HUES64 (cell line): ENCODE data around the gene TNFSF8.

Experiments
- H3K27ac ChIP-seq: 2 replicates; pipeline ENCODE4 v1.7.0; 2013; ENCODE audit warnings: low read depth, low read length, inconsistent platforms
- H3K27me3 ChIP-seq: 2 replicates; pipeline ENCODE4 v1.6.1; 2013; ENCODE audit warnings: mild to moderate bottlenecking, low read length; ENCODE audit not compliant: insufficient read depth
- H3K36me3 ChIP-seq: 2 replicates; pipeline ENCODE4 v1.6.1; 2013; ENCODE audit warnings: mild to moderate bottlenecking, low read length; ENCODE audit not compliant: insufficient read depth
- H3K4me1 ChIP-seq: 2 replicates; pipeline ENCODE4 v1.6.1; 2013; ENCODE audit warnings: mild to moderate bottlenecking, low read length, moderate library complexity; ENCODE audit not compliant: insufficient read depth
- H3K4me3 ChIP-seq: 2 replicates; pipeline ENCODE4 v1.5.1; 2013; ENCODE audit warnings: mild to moderate bottlenecking, low read length, moderate library complexity
- H3K9ac ChIP-seq: 2 replicates; pipeline ENCODE4 v1.6.1; 2013; ENCODE audit warnings: mild to moderate bottlenecking, low read depth, low read length
- H3K9me3 ChIP-seq: 2 replicates; pipeline ENCODE4 v1.6.1; 2013; ENCODE audit warnings: low read depth, low read length; ENCODE audit not compliant: insufficient read depth
- WGBS: fragments of 150-250, 120-280 bp; methylation state at CpG from one replicate; pipeline ENCODE4 v1.1.7; 2013; ENCODE audit warnings: missing lambda C conversion rate; 5-methylcytosine and 5-hydroxymethylcytosine counted together

Gene TNFSF8

GRCh38 chr9:114954956-114955582 is 24.7 kb upstream of the TNFSF8 start:
- Histone ChIP-seq H3K4me1 (peaks cover 7% of the 10 kb centered on the region), H3K36me3 (no peaks in the 10 kb centered on the region), H3K9ac (no peak overlapping the region), H3K27me3 (no peaks in the 10 kb centered on the region), H3K27ac (no peak overlapping the region), H3K4me3 (no peak overlapping the region), H3K9me3 (no peaks in the 10 kb centered on the region; the same call in 1 of the 2 replicates)
- 81% methylated on average over 2 of the region's 5 CpGs for WGBS

- no peak overlapping the region for H3K27ac ChIP-seq
- H3K4me1 ChIP-seq: peaks cover 7% of the 10 kb centered on the region
- no peak overlapping the region for H3K9ac ChIP-seq
- H3K9me3 ChIP-seq: no peaks in the 10 kb centered on the region
- 92% methylated on average over 6 of the region's 7 CpGs for WGBS
- no peaks in the 10 kb centered on the region for H3K36me3 ChIP-seq
- peaks cover 1% of the 10 kb centered on the region; the same call in 1 of the 2 replicates for H3K27me3 ChIP-seq
- no peak overlapping the region for H3K4me3 ChIP-seq
These were observed 23.6 kb upstream of the TNFSF8 start for GRCh38 chr9:114953959-114954358.

- 99% methylated on average over 2 of the region's 2 CpGs for WGBS
- Histone ChIP-seq H3K27me3 (peaks cover 5% of the 10 kb centered on the region; the same call in 1 of the 2 replicates), H3K27ac (no peak overlapping the region), H3K4me1 (peaks cover 7% of the 10 kb centered on the region), H3K9ac (no peak overlapping the region), H3K4me3 (no peak overlapping the region), H3K36me3 (no peaks in the 10 kb centered on the region), H3K9me3 (no peaks in the 10 kb centered on the region)
These were observed 22.7 kb upstream of the TNFSF8 start for GRCh38 chr9:114953046-114953445.

GRCh38 chr9:114950761-114951160 is 20.4 kb upstream of the TNFSF8 start:
- Histone ChIP-seq H3K4me1 (peaks cover 7% of the 10 kb centered on the region), H3K4me3 (no peak overlapping the region), H3K9me3 (no peaks in the 10 kb centered on the region), H3K36me3 (no peaks in the 10 kb centered on the region), H3K27me3 (peaks cover 10% of the 10 kb centered on the region; the same call in 1 of the 2 replicates), H3K27ac (no peak overlapping the region), H3K9ac (no peak overlapping the region)
- over 99% methylated on average over 2 of the region's 2 CpGs for WGBS

- H3K36me3 ChIP-seq: no peaks in the 10 kb centered on the region
- no peaks in the 10 kb centered on the region for H3K9me3 ChIP-seq
- no peak overlapping the region for H3K4me3 ChIP-seq
- H3K27ac ChIP-seq: no peak overlapping the region
- H3K9ac ChIP-seq: no peak overlapping the region
- H3K4me1 ChIP-seq: no peaks in the 10 kb centered on the region
- H3K27me3 ChIP-seq: peaks cover 10% of the 10 kb centered on the region; the same call in 1 of the 2 replicates
- 90% methylated on average over 4 of the region's 4 CpGs for WGBS
These were observed 16.7 kb upstream of the TNFSF8 start for GRCh38 chr9:114947058-114947457.

- H3K36me3 ChIP-seq: no peaks in the 10 kb centered on the region
- H3K9me3 ChIP-seq: no peaks in the 10 kb centered on the region
- no peaks in the 10 kb centered on the region for H3K4me1 ChIP-seq
- H3K4me3 ChIP-seq: no peak overlapping the region
- H3K9ac ChIP-seq: no peak overlapping the region
- no peak overlapping the region for H3K27ac ChIP-seq
- WGBS: 86% methylated on average over 1 of the region's 2 CpGs
- peaks cover 10% of the 10 kb centered on the region; the same call in 1 of the 2 replicates for H3K27me3 ChIP-seq
These were observed 15.4 kb upstream of the TNFSF8 start for GRCh38 chr9:114945616-114946412.

- Histone ChIP-seq H3K36me3 (no peaks in the 10 kb centered on the region), H3K4me3 (no peak overlapping the region), H3K27ac (no peak overlapping the region), H3K27me3 (peaks cover 6% of the 10 kb centered on the region; the same call in 1 of the 2 replicates), H3K4me1 (no peaks in the 10 kb centered on the region), H3K9ac (no peak overlapping the region), H3K9me3 (no peaks in the 10 kb centered on the region)
- WGBS: 89% methylated on average over 2 of the region's 2 CpGs
These were observed 11.0 kb upstream of the TNFSF8 start for GRCh38 chr9:114941376-114941775.

GRCh38 chr9:114938687-114939575 is 8.5 kb upstream of the TNFSF8 start:
- H3K4me3 ChIP-seq: no peak overlapping the region
- no peak overlapping the region for H3K27ac ChIP-seq
- peaks cover 12% of the 10 kb centered on the region; the same call in 1 of the 2 replicates for H3K27me3 ChIP-seq
- H3K36me3 ChIP-seq: no peaks in the 10 kb centered on the region
- H3K4me1 ChIP-seq: no peaks in the 10 kb centered on the region
- H3K9ac ChIP-seq: no peak overlapping the region
- WGBS: 92% methylated on average over 4 of the region's 4 CpGs
- H3K9me3 ChIP-seq: no peaks in the 10 kb centered on the region

- Histone ChIP-seq H3K9me3 (no peaks in the 10 kb centered on the region), H3K36me3 (no peaks in the 10 kb centered on the region), H3K9ac (no peak overlapping the region), H3K4me1 (no peaks in the 10 kb centered on the region), H3K27ac (no peak overlapping the region), H3K27me3 (peaks cover 24% of the 10 kb centered on the region), H3K4me3 (no peak overlapping the region)
- 89% methylated on average over 3 of the region's 3 CpGs for WGBS
These were observed 7.1 kb upstream of the TNFSF8 start for GRCh38 chr9:114937516-114937915.

- Histone ChIP-seq H3K4me3 (no peak overlapping the region), H3K27ac (no peak overlapping the region), H3K27me3 (peaks cover 34% of the 10 kb centered on the region), H3K9me3 (no peaks in the 10 kb centered on the region), H3K9ac (no peak overlapping the region), H3K36me3 (no peaks in the 10 kb centered on the region), H3K4me1 (peaks cover 2% of the 10 kb centered on the region; the same call in 1 of the 2 replicates)
- 100% methylated on average over 1 of the region's 1 CpG for WGBS
These were observed 6.2 kb upstream of the TNFSF8 start for GRCh38 chr9:114936581-114936980.

- H3K4me1 ChIP-seq: peaks cover 4% of the 10 kb centered on the region; the same call in 1 of the 2 replicates
- H3K4me3 ChIP-seq: no peak overlapping the region
- H3K27ac ChIP-seq: no peak overlapping the region
- H3K9ac ChIP-seq: no peak overlapping the region
- H3K27me3 ChIP-seq: peaks cover 48% of the 10 kb centered on the region
- 91% methylated on average over 3 of the region's 3 CpGs for WGBS
- H3K9me3 ChIP-seq: no peaks in the 10 kb centered on the region
- H3K36me3 ChIP-seq: no peaks in the 10 kb centered on the region
These were observed 4.7 kb upstream of the TNFSF8 start for GRCh38 chr9:114935119-114935518.
